Lung (tissue), 12 donors: Measurements from ENCODE around the gene KCNIP2. TPM values are rescaled to one million over a fixed set of nuclear protein-coding genes. Genes with fewer than 3 reads are reported as not detected.
A peak's percentile ranks its signal among the peaks of the same experiment; 100 is the strongest.

Experiments
- ATAC-seq: fragments of 200-7000 bp; cut with Tn5 transposase; one replicate; pipeline ENCODE4 v1.9.1; 2020; ENCODE audit warnings: moderate number of reproducible peaks; ENCODE audit not compliant: insufficient read depth, low FRiP score
- DNase-seq, 3 donors: peaks; one replicate each; pipeline ENCODE4 v3.0.0-alpha.2; 2013 to 2017
- H3K27ac ChIP-seq, 2 donors: one replicate each; pipeline ENCODE4 v1.5.1; 2013; ENCODE audit warnings: mild to moderate bottlenecking in 2 of 2, moderate library complexity in 2 of 2, control low read depth in 1 of 2, inconsistent platforms in 1 of 2, low read depth in 1 of 2, low read length in 1 of 2
- H3K27me3 ChIP-seq, 3 donors: one replicate each; pipeline ENCODE4 v1.5.1; 2013; ENCODE audit warnings: low read length in 2 of 3; ENCODE audit not compliant: control insufficient read depth in 3 of 3, insufficient read depth in 3 of 3
- H3K36me3 ChIP-seq, 4 donors: one replicate each; pipeline ENCODE4 v1.5.1; 2013; ENCODE audit warnings: low read length in 4 of 4, mild to moderate bottlenecking in 1 of 4, moderate library complexity in 1 of 4; ENCODE audit not compliant: control insufficient read depth in 4 of 4, insufficient read depth in 4 of 4
- H3K4me1 ChIP-seq, 5 donors: one replicate each; pipeline ENCODE4 v1.5.1; 2013; ENCODE audit warnings: low read length in 5 of 5, mild to moderate bottlenecking in 2 of 5, moderate library complexity in 1 of 5; ENCODE audit not compliant: control insufficient read depth in 5 of 5, insufficient read depth in 5 of 5
- H3K4me3 ChIP-seq: one replicate; pipeline ENCODE4 v1.5.1; 2013; ENCODE audit warnings: mild to moderate bottlenecking, control low read depth, moderate library complexity
- H3K9ac ChIP-seq, 2 donors: one replicate each; pipeline ENCODE4 v1.5.1; 2013; ENCODE audit warnings: low read length in 2 of 2, control low read depth in 1 of 2; ENCODE audit not compliant: insufficient read depth in 1 of 2
- H3K9me3 ChIP-seq, 4 donors: one replicate each; pipeline ENCODE4 v1.5.1; 2013; ENCODE audit warnings: low read length in 3 of 4, mild to moderate bottlenecking in 1 of 4, moderate library complexity in 1 of 4; ENCODE audit not compliant: control insufficient read depth in 4 of 4, insufficient read depth in 3 of 4
- WGBS, 2 donors: extraction: QIAGEN DNeasy Blood & Tissue Kit; methylation state at CpG; one replicate each; pipeline ENCODE4 v1.1.7; 2013; 5-methylcytosine and 5-hydroxymethylcytosine counted together
- polyA plus RNA-seq, 2 donors: library from polyadenylated mRNA; stranded (reverse); fragments of 200-250 nt; gene quantifications; one replicate each; pipeline ENCODE4 v1.2.1, GENCODE V29; 2013
- total RNA-seq, 2 donors: library from RNA; depleted of rRNA in 1 of 2; stranded (reverse); fragments of >200 nt in 1 of 2; gene quantifications; one replicate each; pipeline ENCODE4 v1.2.1, GENCODE V29; 2014 to 2021
- TF ChIP-seq, protein P1 (sequence below): IDR thresholded peaks from 2 replicates; pipeline ENCODE4 v1.5.1; 2012; ENCODE audit warnings: mild to moderate bottlenecking; ENCODE audit errors: control extremely low read depth, extremely low read depth
- donor health status: control.
- donor health status: control.
- donor health status: Bipolar disorder and iron deficiency.
- donor health status: healthy.
- donor health status: DM: yes; HTN: yes; CAD: no.

KCNIP2 gene
- total and polyA plus RNA-seq, 4 donors: 0.37 to 3.1 (median 2.1) TPM

DNA sequence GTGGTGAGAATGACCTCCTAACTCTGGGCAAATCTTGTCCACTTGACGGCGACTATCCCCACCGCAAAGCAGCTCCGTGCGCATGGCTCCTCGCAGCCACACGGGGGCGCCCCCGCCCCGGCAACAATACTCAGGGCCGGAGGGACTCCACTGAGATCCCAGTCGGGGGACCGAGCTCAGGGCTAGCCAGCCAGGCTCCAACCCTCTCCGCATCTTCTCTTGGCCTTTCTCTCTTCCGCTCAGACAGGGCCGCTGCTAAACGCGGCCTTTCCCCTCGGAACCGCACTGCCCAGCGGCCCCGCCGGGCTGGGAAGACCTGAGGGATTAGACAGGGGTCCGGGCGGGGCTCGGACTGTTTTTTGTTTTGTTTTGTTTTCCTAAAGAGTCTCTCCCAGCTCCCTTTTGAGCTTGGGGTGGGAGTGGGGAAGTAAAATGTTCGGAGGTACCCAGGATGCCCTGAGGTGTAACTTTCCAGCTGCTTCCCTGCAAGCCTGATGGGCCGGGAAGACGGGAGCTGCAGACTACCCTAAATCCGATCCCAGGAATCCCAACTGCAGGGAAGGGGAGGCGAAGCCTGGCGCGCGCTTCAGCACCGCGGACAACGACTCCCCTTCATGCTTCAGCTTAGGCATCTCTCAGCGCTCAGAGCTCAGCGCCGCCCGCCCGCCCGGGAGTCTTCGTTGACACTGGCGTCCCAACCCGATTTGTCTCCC, 2.7 kb downstream of the KCNIP2 start:
- peak; percentile 83 for ATAC-seq
- Histone ChIP-seq H3K4me3 (no peak overlapping the region), H3K27me3 (peaks cover 0 to 2% (median 0%) of the 10 kb centered on the region in 3 donors), H3K36me3 (peaks cover 0 to 3% (median 0%) of the 10 kb centered on the region in 4 donors), H3K9me3 (no peaks in the 10 kb centered on the region), H3K27ac (no peak overlapping the region), H3K4me1 (peaks cover 0 to 14% (median 3%) of the 10 kb centered on the region in 5 donors), H3K9ac (no peak overlapping the region)
- TF ChIP-seq, protein P1, sequence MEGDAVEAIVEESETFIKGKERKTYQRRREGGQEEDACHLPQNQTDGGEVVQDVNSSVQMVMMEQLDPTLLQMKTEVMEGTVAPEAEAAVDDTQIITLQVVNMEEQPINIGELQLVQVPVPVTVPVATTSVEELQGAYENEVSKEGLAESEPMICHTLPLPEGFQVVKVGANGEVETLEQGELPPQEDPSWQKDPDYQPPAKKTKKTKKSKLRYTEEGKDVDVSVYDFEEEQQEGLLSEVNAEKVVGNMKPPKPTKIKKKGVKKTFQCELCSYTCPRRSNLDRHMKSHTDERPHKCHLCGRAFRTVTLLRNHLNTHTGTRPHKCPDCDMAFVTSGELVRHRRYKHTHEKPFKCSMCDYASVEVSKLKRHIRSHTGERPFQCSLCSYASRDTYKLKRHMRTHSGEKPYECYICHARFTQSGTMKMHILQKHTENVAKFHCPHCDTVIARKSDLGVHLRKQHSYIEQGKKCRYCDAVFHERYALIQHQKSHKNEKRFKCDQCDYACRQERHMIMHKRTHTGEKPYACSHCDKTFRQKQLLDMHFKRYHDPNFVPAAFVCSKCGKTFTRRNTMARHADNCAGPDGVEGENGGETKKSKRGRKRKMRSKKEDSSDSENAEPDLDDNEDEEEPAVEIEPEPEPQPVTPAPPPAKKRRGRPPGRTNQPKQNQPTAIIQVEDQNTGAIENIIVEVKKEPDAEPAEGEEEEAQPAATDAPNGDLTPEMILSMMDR: peak; percentile 66
- DNase-seq: peak; percentile 89 to 94 (median 90)
- WGBS, 2 donors: 2 to 3% methylated on average over 45 to 46 of the region's 46 CpGs

DNA sequence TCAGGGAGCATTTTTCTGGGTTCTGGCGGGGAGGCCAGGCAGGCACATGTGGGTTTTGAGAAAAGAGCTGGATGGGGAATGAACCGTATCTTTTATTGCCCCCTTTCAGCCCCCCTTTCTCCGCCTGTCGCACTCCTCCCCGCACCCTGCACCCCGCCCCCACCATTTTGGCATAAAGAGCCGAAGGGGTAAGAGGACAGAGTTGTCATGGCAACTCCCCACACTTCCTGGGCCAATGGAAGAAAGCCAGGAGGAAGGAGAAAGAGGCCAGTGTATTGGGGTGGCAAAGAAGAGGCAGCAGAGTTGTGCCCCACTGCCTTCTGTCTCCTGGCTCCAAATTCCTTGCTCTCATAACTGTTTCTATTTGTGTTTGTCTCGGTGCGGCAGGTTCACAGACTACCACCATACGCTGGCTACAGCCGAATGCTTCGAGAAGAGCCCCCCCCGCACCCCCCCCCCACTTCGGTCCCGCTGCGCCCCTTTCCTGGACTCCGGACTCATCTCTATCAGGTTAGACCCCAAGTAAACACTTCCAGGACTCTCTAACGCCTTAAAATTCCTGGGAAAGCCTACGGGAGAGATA, 3.4 kb downstream of the KCNIP2 start:
- Histone ChIP-seq H3K9ac (no peak overlapping the region), H3K4me1 (peaks cover 0 to 14% (median 3%) of the 10 kb centered on the region in 5 donors), H3K27me3 (peaks cover 0 to 2% (median 0%) of the 10 kb centered on the region in 3 donors), H3K36me3 (peaks cover 0 to 2% (median 0%) of the 10 kb centered on the region in 4 donors), H3K4me3 (no peak overlapping the region), H3K27ac (no peak overlapping the region), H3K9me3 (no peaks in the 10 kb centered on the region)
- 5 to 11% methylated on average over 19 of the region's 19 CpGs for WGBS, 2 donors
- no peak for ATAC-seq
- TF ChIP-seq, protein P1: no peak
- peak in 2 of 3 donors; percentile 38 to 39 for DNase-seq

DNA sequence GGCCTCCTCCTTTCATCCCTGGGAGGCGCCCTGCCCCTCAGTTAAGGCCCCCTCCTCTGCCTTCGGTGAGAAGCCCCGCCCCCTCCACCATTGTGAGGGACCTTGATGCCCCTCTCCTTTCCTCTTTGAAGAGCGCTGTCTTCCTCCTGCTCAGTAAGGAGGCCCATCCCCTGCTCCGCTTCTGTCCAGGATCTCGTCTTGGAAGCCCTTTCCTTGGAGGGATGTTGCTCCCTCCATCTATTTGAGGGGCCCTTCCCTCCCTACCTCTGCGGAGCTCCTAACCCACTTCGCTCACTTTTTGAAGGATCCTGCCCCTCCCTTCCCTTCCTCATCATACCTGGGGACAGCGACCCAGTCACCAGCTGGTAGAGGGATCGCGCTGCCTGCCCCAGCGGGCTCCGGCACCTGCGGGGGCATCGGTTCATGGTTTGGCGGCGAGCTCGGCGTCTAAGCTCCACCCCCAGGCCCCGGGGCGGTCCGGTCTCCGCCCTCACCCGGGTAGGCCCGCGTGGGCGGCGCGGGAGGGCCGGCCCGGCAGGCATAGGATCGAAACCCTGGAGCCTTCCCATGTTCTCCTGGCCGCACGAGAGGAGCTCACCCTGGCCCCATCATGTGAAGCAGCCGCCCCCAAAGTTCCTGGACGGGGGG, 4.1 kb downstream of the KCNIP2 start:
- Histone ChIP-seq H3K4me3 (no peak overlapping the region), H3K9me3 (no peaks in the 10 kb centered on the region), H3K27me3 (peaks cover 0 to 2% (median 0%) of the 10 kb centered on the region in 3 donors), H3K36me3 (no peaks in the 10 kb centered on the region), H3K9ac (no peak overlapping the region), H3K27ac (no peak overlapping the region), H3K4me1 (peaks cover 0 to 14% (median 3%) of the 10 kb centered on the region in 5 donors)
- peak; percentile 64 for ATAC-seq
- 13 to 17% methylated on average over 32 to 36 of the region's 36 CpGs for WGBS, 2 donors
- no peak for DNase-seq
- TF ChIP-seq, protein P1: no peak
